H9 (cell line): ENCODE data around the gene MOXD1. TPM values are rescaled to one million over a fixed set of nuclear protein-coding genes. Genes with fewer than 3 reads are reported as not detected.

Experiments used
- DNase-seq: peaks from one replicate; pipeline ENCODE4 v3.0.0-alpha.2; 2017
- H2AFZ ChIP-seq: one replicate; pipeline ENCODE4 v1.6.1; 2013; ENCODE audit warnings: mild to moderate bottlenecking, low read length, control low read depth, moderate library complexity
- H2AK5ac ChIP-seq: 2 replicates; pipeline ENCODE4 v1.6.1; 2013; ENCODE audit warnings: low read length, control low read depth, mixed read lengths; ENCODE audit not compliant: insufficient read length
- H2BK120ac ChIP-seq: one replicate; pipeline ENCODE4 v1.6.1; 2013; ENCODE audit warnings: low read depth, mild to moderate bottlenecking, low read length, control low read depth, inconsistent platforms; ENCODE audit not compliant: poor library complexity, severe bottlenecking
- H2BK12ac ChIP-seq: 2 replicates; pipeline ENCODE4 v1.6.1; 2013; ENCODE audit warnings: low read length, control low read depth, mixed read lengths, low read depth; ENCODE audit not compliant: insufficient read length
- H2BK15ac ChIP-seq: 2 replicates; pipeline ENCODE4 v1.6.1; 2013; ENCODE audit warnings: low read depth, low read length, control low read depth
- H2BK20ac ChIP-seq: one replicate; pipeline ENCODE4 v1.6.1; 2013; ENCODE audit warnings: low read depth, mild to moderate bottlenecking, low read length, control low read depth, inconsistent platforms; ENCODE audit not compliant: poor library complexity, severe bottlenecking
- H2BK5ac ChIP-seq: 2 replicates; pipeline ENCODE4 v1.6.1; 2013; ENCODE audit warnings: low read length, control low read depth, mixed read lengths; ENCODE audit not compliant: insufficient read length
- H3K14ac ChIP-seq: 2 replicates; pipeline ENCODE4 v1.6.1; 2013; ENCODE audit warnings: low read length, control low read depth; ENCODE audit not compliant: insufficient read depth
- H3K18ac ChIP-seq: 2 replicates; pipeline ENCODE4 v1.6.1; 2013; ENCODE audit warnings: low read depth, mild to moderate bottlenecking, mixed read lengths, low read length, control low read depth; ENCODE audit not compliant: insufficient read length
- H3K23ac ChIP-seq: 2 replicates; pipeline ENCODE4 v1.6.1; 2013; ENCODE audit warnings: low read length, control low read depth, mixed read lengths, low read depth; ENCODE audit not compliant: insufficient read length
- H3K23me2 ChIP-seq: 2 replicates; pipeline ENCODE4 v1.6.1; 2013; ENCODE audit warnings: low read depth, mild to moderate bottlenecking, mixed read lengths, low read length, control low read depth; ENCODE audit not compliant: insufficient read length, poor library complexity, severe bottlenecking
- H3K27ac ChIP-seq: 2 replicates; pipeline ENCODE4 v1.5.1; 2013; ENCODE audit warnings: low read length, control low read depth, mixed read lengths, low read depth; ENCODE audit not compliant: insufficient read length
- H3K27me3 ChIP-seq: 2 replicates; pipeline ENCODE4 v1.6.1; 2013; ENCODE audit warnings: low read length, control low read depth, inconsistent platforms; ENCODE audit not compliant: insufficient read depth
- H3K4ac ChIP-seq: 2 replicates; pipeline ENCODE4 v1.6.1; 2013; ENCODE audit warnings: low read depth, mild to moderate bottlenecking, control low read depth, inconsistent platforms, low read length, moderate library complexity
- H3K4me1 ChIP-seq: 2 replicates; pipeline ENCODE4 v1.6.1; 2013; ENCODE audit warnings: low read length, control low read depth, inconsistent platforms; ENCODE audit not compliant: insufficient read depth
- H3K4me2 ChIP-seq: 2 replicates; pipeline ENCODE4 v1.6.1; 2013; ENCODE audit warnings: low read length, control low read depth, mixed read lengths; ENCODE audit not compliant: insufficient read length, insufficient read depth
- H3K56ac ChIP-seq: 2 replicates; pipeline ENCODE4 v1.6.1; 2013; ENCODE audit warnings: low read depth, mild to moderate bottlenecking, mixed read lengths, low read length, control low read depth; ENCODE audit not compliant: insufficient read length
- H3K79me1 ChIP-seq: 2 replicates; pipeline ENCODE4 v1.6.1; 2013; ENCODE audit warnings: low read depth, mild to moderate bottlenecking, moderate library complexity, low read length, control low read depth, inconsistent platforms; ENCODE audit not compliant: insufficient read depth, poor library complexity, severe bottlenecking
- H3K79me2 ChIP-seq: 2 replicates; pipeline ENCODE4 v1.6.1; 2013; ENCODE audit warnings: low read length, control low read depth, inconsistent platforms; ENCODE audit not compliant: insufficient read depth
- H3K9ac ChIP-seq: 2 replicates; pipeline ENCODE4 v1.6.1; 2013; ENCODE audit warnings: low read length, control low read depth, mixed read lengths; ENCODE audit not compliant: insufficient read length; ENCODE audit errors: extremely low read depth
- H3K9me3 ChIP-seq: one replicate; pipeline ENCODE4 v1.6.1; 2013; ENCODE audit warnings: low read depth, low read length, inconsistent platforms; ENCODE audit not compliant: control insufficient read depth
- H3T11ph ChIP-seq: one replicate; pipeline ENCODE4 v1.6.1; 2013; ENCODE audit warnings: mild to moderate bottlenecking, low read length, control low read depth, inconsistent platforms
- H4K20me1 ChIP-seq: one replicate; pipeline ENCODE4 v1.6.1; 2013; ENCODE audit not compliant: control insufficient read depth, insufficient read length, insufficient read depth
- H4K5ac ChIP-seq: 2 replicates; pipeline ENCODE4 v1.6.1; 2013; ENCODE audit warnings: low read depth, mild to moderate bottlenecking, mixed read lengths, low read length, control low read depth; ENCODE audit not compliant: insufficient read length
- H4K8ac ChIP-seq: replicated peaks from 2 replicates; pipeline ENCODE4 v1.6.1; 2013; ENCODE audit warnings: low read length, control low read depth, mixed read lengths, low read depth; ENCODE audit not compliant: insufficient read length
- H4K91ac ChIP-seq: 2 replicates; pipeline ENCODE4 v1.6.1; 2013; ENCODE audit warnings: low read depth, mild to moderate bottlenecking, moderate library complexity, mixed read lengths, low read length, control low read depth; ENCODE audit not compliant: insufficient read length
- H3K27ac Mint-ChIP-seq, 3 experiments: 2 replicates in 2 of 3; 3 replicates in 1 of 3; pipeline ENCODE4 v1.8.0; 2020 to 2021; ENCODE audit warnings: mixed read lengths in 3 of 3, mild to moderate bottlenecking in 1 of 3, moderate library complexity in 1 of 3
- H3K27me3 Mint-ChIP-seq: 2 replicates; pipeline ENCODE4 v1.8.0; 2021; ENCODE audit warnings: low read depth, mild to moderate bottlenecking, moderate library complexity, mixed read lengths
- H3K36me3 Mint-ChIP-seq, 3 experiments: 2 replicates in 2 of 3; 3 replicates in 1 of 3; pipeline ENCODE4 v1.8.0; 2020 to 2021; ENCODE audit warnings: low read depth in 3 of 3, mixed read lengths in 3 of 3; ENCODE audit not compliant: insufficient read depth in 1 of 3
- H3K4me1 Mint-ChIP-seq, 2 experiments: 2 replicates each; pipeline ENCODE4 v1.8.0; 2020; ENCODE audit warnings: mixed read lengths in 2 of 2
- H3K4me3 Mint-ChIP-seq, 2 experiments: 2 replicates in 1 of 2; 3 replicates in 1 of 2; pipeline ENCODE4 v1.8.0; 2020 to 2021; ENCODE audit warnings: mild to moderate bottlenecking in 2 of 2, mixed read lengths in 2 of 2, moderate library complexity in 1 of 2
- H3K9me3 Mint-ChIP-seq, 2 experiments: 2 replicates in 1 of 2; 3 replicates in 1 of 2; pipeline ENCODE4 v1.8.0; 2020; ENCODE audit warnings: mild to moderate bottlenecking in 2 of 2, mixed read lengths in 2 of 2, moderate library complexity in 1 of 2
- CTCF ChIP-seq: fragments of 200-600 bp; sonication (generic); conservative IDR thresholded peaks from 3 replicates; pipeline ENCODE4 v1.8.0; 2021; ENCODE audit warnings: antibody characterized with exemption, mild to moderate bottlenecking
- WGBS: extraction: QIAGEN DNeasy Blood & Tissue Kit; methylation state at CpG from one replicate; pipeline ENCODE4 v1.1.7; 2013; ENCODE audit warnings: missing lambda C conversion rate, low lambda C conversion rate, mixed read lengths; ENCODE audit not compliant: insufficient read length; ENCODE audit errors: extremely low coverage; 5-methylcytosine and 5-hydroxymethylcytosine counted together
- total RNA-seq: library from RNA; stranded (reverse); gene quantifications from 2 replicates; pipeline ENCODE4 v1.2.1, GENCODE V29; 2021

MOXD1 gene
- total RNA-seq, 1 experiment from 2014 or later, result 2.3 TPM

DNA sequence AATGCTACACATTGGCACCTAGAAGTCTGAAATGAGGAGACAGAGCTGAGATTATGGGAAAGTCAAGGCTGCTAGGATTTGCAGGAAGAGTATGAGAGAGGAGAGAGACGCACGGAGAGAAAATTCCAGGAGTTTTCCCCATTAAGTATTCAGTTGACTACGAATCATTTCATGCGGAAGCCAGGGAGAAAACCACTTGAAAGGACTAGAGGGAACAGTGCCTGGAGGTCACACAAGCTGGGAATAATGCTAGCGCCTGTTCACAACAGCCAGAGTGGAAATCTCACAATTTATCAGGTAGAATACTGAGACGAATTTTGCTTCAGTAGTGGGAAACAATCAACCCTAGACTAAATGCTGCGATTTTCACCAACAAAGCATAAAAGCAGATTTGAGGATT lies 118.6 kb downstream of the MOXD1 start:
- WGBS, result no CpG with 5 or more reads among the region's 7 CpGs
- H3K27ac ChIP-seq, result no peak overlapping the region
- no peak for TF ChIP-seq CTCF

More for the DNA sequence above, 118.6 kb downstream of the MOXD1 start:
- no peaks in the 10 kb centered on the region for H3K27me3 ChIP-seq
- no peaks in the 10 kb centered on the region for H3K23me2 ChIP-seq
- no peak overlapping the region for H2BK15ac ChIP-seq
- H2BK20ac ChIP-seq, result no peak overlapping the region
- H3K4me2 ChIP-seq, result no peak overlapping the region
- no peaks in the 10 kb centered on the region for H3K79me1 ChIP-seq
- no peaks in the 10 kb centered on the region for H3K4me1 ChIP-seq
- H3K4me1 Mint-ChIP-seq, result no peaks in the 10 kb centered on the region
- H2BK5ac ChIP-seq, result no peak overlapping the region
- H3K79me2 ChIP-seq, result no peaks in the 10 kb centered on the region
- no peak overlapping the region for H3K4ac ChIP-seq
- H3T11ph ChIP-seq, result no peak overlapping the region
- no peak overlapping the region for H2AFZ ChIP-seq
- H2AK5ac ChIP-seq, result no peak overlapping the region
- H3K27ac Mint-ChIP-seq, result no peak overlapping the region
- no peak for DNase-seq
- H3K56ac ChIP-seq, result no peak overlapping the region
- no peak overlapping the region for H2BK120ac ChIP-seq
- no peaks in the 10 kb centered on the region for H3K36me3 Mint-ChIP-seq
- H3K4me3 Mint-ChIP-seq, result no peak overlapping the region
- H3K9me3 ChIP-seq, result no peaks in the 10 kb centered on the region
- H3K14ac ChIP-seq, result no peak overlapping the region
- H2BK12ac ChIP-seq, result no peak overlapping the region
- H3K23ac ChIP-seq, result no peak overlapping the region
- H3K9me3 Mint-ChIP-seq, result no peaks in the 10 kb centered on the region
- no peaks in the 10 kb centered on the region for H4K20me1 ChIP-seq
- H3K18ac ChIP-seq, result no peak overlapping the region
- H4K8ac ChIP-seq, result no peak overlapping the region
- peaks cover 1% of the 10 kb centered on the region for H3K27me3 Mint-ChIP-seq
- H4K91ac ChIP-seq, result no peak overlapping the region
- no peak overlapping the region for H3K9ac ChIP-seq
- no peak overlapping the region for H4K5ac ChIP-seq
